Osteoblast (primary cell): ENCODE results near the gene IFT20. TPM values are rescaled to one million over a fixed set of nuclear protein-coding genes. Genes with fewer than 3 reads are reported as not detected.

ENCODE experiments used
- DNase-seq: peaks from one replicate; pipeline ENCODE4 v3.0.0; 2011; ENCODE audit warnings: low spot score, mixed read lengths; ENCODE audit not compliant: insufficient read length; ENCODE audit errors: missing footprints
- H2AFZ ChIP-seq: 2 replicates; pipeline ENCODE4 v1.6.0; 2011; ENCODE audit warnings: mild to moderate bottlenecking, low read length
- H3K27ac ChIP-seq: 2 replicates; pipeline ENCODE4 v1.5.1; 2011; ENCODE audit warnings: mild to moderate bottlenecking, low read depth, low read length, moderate library complexity
- H3K27me3 ChIP-seq: 2 replicates; pipeline ENCODE4 v1.6.0; 2012; ENCODE audit warnings: mild to moderate bottlenecking, control low read depth, inconsistent platforms, low read length, moderate library complexity; ENCODE audit not compliant: insufficient read depth
- H3K36me3 ChIP-seq: 2 replicates; pipeline ENCODE4 v1.5.1; 2011; ENCODE audit warnings: mild to moderate bottlenecking, low read length, control low read depth, moderate library complexity; ENCODE audit not compliant: insufficient read depth
- H3K4me1 ChIP-seq: 2 replicates; pipeline ENCODE4 v1.5.1; 2011; ENCODE audit warnings: mild to moderate bottlenecking, low read length, control low read depth, moderate library complexity; ENCODE audit not compliant: insufficient read depth
- H3K4me2 ChIP-seq: 2 replicates; pipeline ENCODE4 v1.6.0; 2011; ENCODE audit warnings: mild to moderate bottlenecking, low read length; ENCODE audit not compliant: insufficient read depth
- H3K4me3 ChIP-seq: fragments of 200-600 bp; sonication (generic); 3 replicates; pipeline ENCODE4 v1.5.1; 2012; ENCODE audit warnings: mild to moderate bottlenecking, low read length, inconsistent platforms; ENCODE audit not compliant: insufficient read depth
- H3K79me2 ChIP-seq: 2 replicates; pipeline ENCODE4 v1.6.0; 2012; ENCODE audit warnings: mild to moderate bottlenecking, low read length, control low read depth, inconsistent platforms; ENCODE audit not compliant: insufficient read depth
- H3K9me3 ChIP-seq: 2 replicates; pipeline ENCODE4 v1.5.1; 2011; ENCODE audit warnings: low read depth, low read length, control low read depth
- H4K20me1 ChIP-seq: 2 replicates; pipeline ENCODE4 v1.6.0; 2012; ENCODE audit warnings: mild to moderate bottlenecking, low read length, control low read depth; ENCODE audit not compliant: insufficient read depth
- total RNA-seq: library from RNA; depleted of rRNA; stranded (reverse); fragments of >200 nt; gene quantifications from 2 replicates; pipeline ENCODE4 v1.2.3, GENCODE V29; 2012
- TF ChIP-seq, protein P1 (sequence below): IDR thresholded peaks from 2 replicates; pipeline ENCODE4 v1.5.1; 2011; ENCODE audit warnings: mild to moderate bottlenecking, low read depth, low read length, moderate library complexity; ENCODE audit errors: extremely low read depth

IFT20 gene
- total RNA-seq, 1 donor = 59.4 TPM

DNA sequence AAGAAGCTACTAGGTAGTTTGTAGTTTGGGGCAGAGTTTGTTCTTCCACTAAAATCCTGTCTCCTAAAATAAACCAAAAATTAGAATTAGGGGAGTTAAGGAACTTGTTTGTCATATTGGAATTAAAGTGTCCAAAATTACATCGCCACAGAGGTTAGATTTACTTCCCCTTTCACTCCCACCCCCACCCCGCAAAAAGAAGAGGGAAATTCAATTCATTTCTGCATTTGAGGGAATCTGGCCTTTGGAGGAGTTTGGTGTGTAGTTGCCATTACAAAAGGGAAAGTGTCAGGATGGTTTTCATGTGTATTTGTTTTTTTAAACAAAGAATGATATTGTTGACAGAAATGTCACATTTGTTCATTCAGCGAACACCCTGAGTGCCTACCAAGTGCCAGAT, 10.5 kb downstream of the IFT20 start:
- H3K79me2 ChIP-seq = peaks cover 17% of the 10 kb centered on the region
- H4K20me1 ChIP-seq = peaks cover 5% of the 10 kb centered on the region
- no peaks in the 10 kb centered on the region for H3K9me3 ChIP-seq
- H3K36me3 ChIP-seq = peaks cover 25% of the 10 kb centered on the region
- no peaks in the 10 kb centered on the region for H3K27me3 ChIP-seq
- H2AFZ ChIP-seq = peak overlapping the region; percentile 10
- TF ChIP-seq, protein P1, sequence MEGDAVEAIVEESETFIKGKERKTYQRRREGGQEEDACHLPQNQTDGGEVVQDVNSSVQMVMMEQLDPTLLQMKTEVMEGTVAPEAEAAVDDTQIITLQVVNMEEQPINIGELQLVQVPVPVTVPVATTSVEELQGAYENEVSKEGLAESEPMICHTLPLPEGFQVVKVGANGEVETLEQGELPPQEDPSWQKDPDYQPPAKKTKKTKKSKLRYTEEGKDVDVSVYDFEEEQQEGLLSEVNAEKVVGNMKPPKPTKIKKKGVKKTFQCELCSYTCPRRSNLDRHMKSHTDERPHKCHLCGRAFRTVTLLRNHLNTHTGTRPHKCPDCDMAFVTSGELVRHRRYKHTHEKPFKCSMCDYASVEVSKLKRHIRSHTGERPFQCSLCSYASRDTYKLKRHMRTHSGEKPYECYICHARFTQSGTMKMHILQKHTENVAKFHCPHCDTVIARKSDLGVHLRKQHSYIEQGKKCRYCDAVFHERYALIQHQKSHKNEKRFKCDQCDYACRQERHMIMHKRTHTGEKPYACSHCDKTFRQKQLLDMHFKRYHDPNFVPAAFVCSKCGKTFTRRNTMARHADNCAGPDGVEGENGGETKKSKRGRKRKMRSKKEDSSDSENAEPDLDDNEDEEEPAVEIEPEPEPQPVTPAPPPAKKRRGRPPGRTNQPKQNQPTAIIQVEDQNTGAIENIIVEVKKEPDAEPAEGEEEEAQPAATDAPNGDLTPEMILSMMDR = no peak
- no peak overlapping the region for H3K4me2 ChIP-seq
- H3K27ac ChIP-seq = no peak overlapping the region
- H3K4me3 ChIP-seq = no peak overlapping the region
- DNase-seq = no peak
- H3K4me1 ChIP-seq = peaks cover 6% of the 10 kb centered on the region

DNA sequence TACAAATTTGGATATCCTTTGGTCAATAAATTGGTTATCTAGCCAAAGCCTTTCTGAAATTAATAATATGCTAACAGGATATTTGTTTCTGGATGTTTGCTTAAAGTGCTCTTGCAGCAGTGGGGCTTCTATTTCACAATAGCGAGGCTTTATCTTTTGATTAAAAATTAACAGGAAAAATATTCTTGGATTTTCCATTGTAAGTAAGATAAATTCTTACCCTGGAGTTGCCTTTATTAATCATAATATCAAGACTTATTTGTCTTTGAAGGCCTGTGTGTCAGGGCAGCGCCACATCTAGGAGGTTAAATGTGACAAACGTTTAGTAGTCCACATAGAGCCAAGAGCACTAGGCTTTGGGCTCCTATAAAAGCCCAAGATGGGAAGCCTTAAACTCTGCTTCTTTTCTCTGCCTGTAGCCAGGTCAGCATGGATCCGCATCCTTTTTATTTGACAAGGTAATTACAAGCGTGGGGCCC, 11.0 kb downstream of the IFT20 start:
- no peak overlapping the region for H3K4me3 ChIP-seq

DNA sequence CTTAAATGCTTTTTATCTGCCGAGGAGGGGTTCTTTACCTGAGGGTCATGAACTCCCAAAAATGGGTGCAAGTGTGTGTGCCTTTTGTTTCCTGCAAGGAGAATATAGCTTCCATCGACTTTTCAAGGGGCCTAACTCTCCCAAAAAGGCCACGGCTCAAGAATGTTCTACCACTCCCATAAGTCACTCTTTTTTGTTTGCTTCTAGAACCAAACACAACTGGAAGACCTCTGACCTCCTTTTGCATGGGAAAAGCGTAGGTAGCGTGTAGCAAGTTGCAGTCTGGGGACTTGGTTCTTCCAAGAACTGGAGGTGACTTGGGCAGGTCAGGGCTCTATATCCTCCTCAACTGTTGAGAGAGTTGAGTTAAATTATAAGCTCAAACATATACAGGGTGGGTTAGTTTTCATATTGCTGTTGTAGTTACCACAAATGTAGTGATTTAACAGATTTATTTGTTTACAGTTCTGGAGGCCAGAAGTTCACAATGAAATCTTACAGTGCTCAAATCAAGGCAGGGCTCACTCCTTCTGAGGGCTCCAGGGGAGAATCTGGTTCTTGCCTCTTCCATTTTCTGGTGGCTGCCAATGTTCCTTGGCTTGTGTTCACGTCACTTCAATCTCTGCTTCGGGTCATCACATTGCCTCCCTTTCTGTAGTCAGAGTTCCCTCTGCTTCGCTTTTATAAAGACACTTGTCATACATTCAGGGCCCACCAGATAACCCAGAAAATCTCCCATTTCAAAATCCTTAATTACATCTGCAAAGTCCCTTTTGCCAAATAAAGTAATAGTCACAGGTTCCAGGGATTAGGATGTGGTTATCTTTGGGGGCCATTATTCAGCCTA, 14.8 kb downstream of the IFT20 start:
- peak overlapping the region; percentile 86 for H3K4me3 ChIP-seq
- peaks cover 23% of the 10 kb centered on the region for H3K4me1 ChIP-seq
- TF ChIP-seq, protein P1 = no peak
- H3K9me3 ChIP-seq = no peaks in the 10 kb centered on the region
- DNase-seq = no peak
- no peaks in the 10 kb centered on the region for H3K36me3 ChIP-seq
- H3K79me2 ChIP-seq = peaks cover 19% of the 10 kb centered on the region
- no peaks in the 10 kb centered on the region for H4K20me1 ChIP-seq
- H3K27me3 ChIP-seq = no peaks in the 10 kb centered on the region
- peak overlapping the region; percentile 98 for H3K4me2 ChIP-seq
- H3K27ac ChIP-seq = no peak overlapping the region
- H2AFZ ChIP-seq = peak overlapping the region; percentile 97

More for the DNA sequence above, 11.0 kb downstream of the IFT20 start:
- no peak for DNase-seq
- Histone ChIP-seq H2AFZ (no peak overlapping the region), H3K79me2 (peaks cover 20% of the 10 kb centered on the region), H3K36me3 (peaks cover 22% of the 10 kb centered on the region), H3K27me3 (no peaks in the 10 kb centered on the region), H3K4me1 (peaks cover 11% of the 10 kb centered on the region), H3K9me3 (no peaks in the 10 kb centered on the region), H3K27ac (no peak overlapping the region), H3K4me2 (no peak overlapping the region), H4K20me1 (peaks cover 3% of the 10 kb centered on the region)
- TF ChIP-seq, protein P1 = no peak

DNA sequence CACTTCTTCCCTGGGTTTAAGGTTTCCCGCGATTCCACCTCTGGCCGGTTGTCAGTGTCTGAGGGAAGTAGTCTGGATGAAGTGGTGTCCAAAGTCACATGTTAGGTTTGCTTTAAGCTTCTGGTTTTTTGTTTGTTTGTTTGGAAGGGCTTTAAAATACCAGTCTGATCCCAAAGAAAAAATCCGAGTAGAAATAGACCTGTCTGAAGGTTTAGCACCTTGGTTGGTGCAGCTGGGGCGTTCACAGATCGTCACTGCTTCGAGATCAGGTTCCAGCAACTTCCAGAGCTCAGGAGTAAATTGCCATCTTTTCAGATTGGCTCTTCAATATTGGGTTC, 15.7 kb downstream of the IFT20 start:
- H3K27me3 ChIP-seq = no peaks in the 10 kb centered on the region
- no peaks in the 10 kb centered on the region for H3K36me3 ChIP-seq
- peak overlapping the region; percentile 97 for H2AFZ ChIP-seq
- no peaks in the 10 kb centered on the region for H4K20me1 ChIP-seq
- TF ChIP-seq, protein P1 = no peak
- peaks cover 16% of the 10 kb centered on the region for H3K79me2 ChIP-seq
- H3K27ac ChIP-seq = peak overlapping the region; percentile 41
- H3K4me3 ChIP-seq = peak overlapping the region; percentile 86
- H3K4me2 ChIP-seq = peak overlapping the region; percentile 98
- no peaks in the 10 kb centered on the region for H3K9me3 ChIP-seq
- H3K4me1 ChIP-seq = peaks cover 23% of the 10 kb centered on the region
- peak; percentile 62 for DNase-seq
